CD4-positive, alpha-beta T cell treated with Interleukin-12 subunit alpha and Interleukin-12 subunit beta, for 1 hour (primary cell): Measurements from ENCODE around the gene MCCC1.
"Not testable (repeated sequence)": the region's sequence is repeated elsewhere in the genome, so short reads cannot be mapped to it uniquely, and the experiment has no call there.

Source experiments
- DNase-seq: peaks from one replicate; pipeline ENCODE4 v3.0.0-alpha.2; 2020

The MCCC1 gene

GRCh38 chr3:183101040-183101439 lies 1.7 kb upstream of the MCCC1 start:
- not testable (repeated sequence) for DNase-seq

DNA sequence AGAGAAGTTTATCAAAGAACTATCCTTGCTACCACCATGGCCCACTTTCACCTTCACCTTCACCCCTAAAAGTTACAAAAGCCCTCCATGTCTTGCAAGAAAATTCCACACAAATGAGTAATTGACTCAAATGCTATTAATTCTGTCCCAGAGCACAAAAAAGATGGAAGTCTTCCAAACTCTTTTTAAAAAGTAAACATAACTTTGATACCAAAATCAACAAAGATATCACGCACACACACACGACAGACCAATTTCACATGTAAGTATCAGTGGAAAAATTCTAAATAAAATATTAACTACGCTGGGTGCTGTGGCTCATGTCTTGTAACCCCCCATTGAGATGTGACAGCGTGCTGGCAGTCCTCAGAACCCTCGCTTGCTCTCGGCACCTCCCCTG lies 1.1 kb upstream of the MCCC1 start:
- no peak for DNase-seq

GRCh38 chr3:183099838-183100204 lies 525 bp upstream of the MCCC1 start:
- DNase-seq, result no peak

- no peak for DNase-seq
These were observed 715 bp downstream of the MCCC1 start for GRCh38 chr3:183098536-183099025.

GRCh38 chr3:183094711-183095110 lies 4.6 kb downstream of the MCCC1 start:
- DNase-seq, result no peak

DNA sequence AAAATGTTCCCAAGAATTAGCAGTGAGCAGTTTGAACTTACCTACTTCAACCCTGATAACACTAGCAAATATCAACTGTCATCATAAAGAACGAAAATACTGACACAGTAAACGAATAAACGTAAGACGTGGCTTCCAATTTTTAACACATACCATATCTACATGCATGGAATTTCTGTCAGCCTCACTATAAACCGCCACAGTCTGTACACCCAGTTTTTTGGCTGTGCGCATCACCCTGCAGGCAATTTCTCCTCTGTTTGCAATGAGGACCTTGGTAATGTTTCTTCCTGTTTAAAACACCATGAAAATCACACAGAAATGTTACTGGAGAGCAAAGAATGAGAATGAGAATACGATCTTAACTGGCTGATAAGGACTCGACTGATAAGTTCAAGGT lies 7.0 kb downstream of the MCCC1 start:
- no peak for DNase-seq

DNA sequence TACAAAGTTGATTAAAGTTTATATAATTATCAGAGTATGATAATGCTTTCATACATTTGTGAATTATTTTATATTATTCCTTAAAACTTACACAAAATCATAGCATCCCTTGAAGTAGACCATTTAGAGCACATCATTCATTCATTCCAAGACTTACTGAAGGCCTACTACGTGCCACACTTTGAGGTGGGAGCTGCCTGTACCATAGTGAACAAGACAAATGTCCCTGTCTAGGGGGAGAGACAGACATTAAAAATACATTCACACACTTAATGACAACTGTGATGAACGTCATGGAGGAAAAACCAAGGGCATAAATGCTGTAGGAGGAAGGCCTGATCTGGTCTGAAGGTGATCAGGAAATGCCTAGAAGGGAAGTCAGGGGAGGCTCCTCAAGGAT lies 12.1 kb downstream of the MCCC1 start:
- no peak for DNase-seq

DNA sequence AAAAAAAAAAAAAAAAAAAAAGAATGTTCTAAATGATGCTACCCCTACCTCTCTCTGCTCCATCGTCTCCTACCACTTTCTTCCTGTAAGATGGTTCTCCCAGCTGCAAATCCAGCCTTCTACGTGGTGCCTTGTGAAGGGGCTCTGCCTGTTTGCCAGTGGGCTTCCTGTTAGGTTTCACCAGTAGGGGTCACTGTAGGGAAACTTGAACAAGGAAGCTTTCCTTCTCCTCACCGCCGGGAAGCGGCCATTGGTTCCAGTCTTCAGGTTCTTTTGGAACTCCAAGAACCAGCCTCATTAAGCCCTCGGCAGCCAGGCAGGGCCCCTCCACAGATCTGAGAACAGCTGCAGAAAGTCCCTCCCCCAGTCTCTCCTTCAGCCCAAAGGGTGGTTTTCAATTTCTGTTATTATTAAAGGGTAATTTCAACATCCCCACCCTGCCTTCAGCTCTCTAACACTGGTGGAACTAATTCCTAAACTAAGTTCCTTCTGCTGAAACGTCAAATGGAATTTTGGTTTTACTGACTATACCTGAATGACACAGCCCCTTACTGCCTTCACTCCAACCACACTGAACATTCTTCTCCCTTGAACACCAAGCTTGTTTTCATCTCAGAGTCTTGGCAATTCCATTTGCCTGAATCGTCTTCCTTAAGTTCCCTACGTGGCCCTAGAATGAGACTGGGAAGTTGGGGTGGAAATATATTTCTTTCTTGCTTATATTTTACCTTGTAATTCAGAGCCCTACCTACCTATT lies 13.5 kb downstream of the MCCC1 start:
- DNase-seq, result peak; percentile 34

DNA sequence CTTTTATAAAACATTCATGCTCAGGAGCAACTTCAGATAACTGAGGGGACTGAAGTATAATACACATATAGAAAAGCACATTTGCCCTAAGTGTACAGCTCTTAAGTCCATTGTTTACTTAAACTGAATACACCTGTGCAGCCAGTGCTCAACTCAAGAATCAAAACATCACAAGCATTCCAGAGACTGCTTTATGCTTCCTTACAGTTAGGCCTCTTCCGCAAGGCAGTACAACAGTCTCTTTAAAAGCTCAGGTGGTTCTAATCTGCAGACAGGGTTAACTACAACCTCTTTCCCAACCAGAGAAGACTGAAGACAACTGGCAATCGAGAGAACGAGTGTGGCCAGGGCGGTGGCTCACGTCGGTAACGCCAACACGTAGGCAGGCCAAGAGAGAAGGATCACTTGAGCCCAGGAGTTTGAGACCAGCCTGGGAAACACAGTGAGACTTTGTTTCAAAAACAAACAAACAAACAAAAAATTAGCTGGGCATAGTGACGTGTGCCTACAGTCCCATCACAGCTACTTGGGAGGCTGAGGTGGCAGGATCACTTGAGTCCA lies 16.9 kb downstream of the MCCC1 start:
- DNase-seq, result no peak

DNA sequence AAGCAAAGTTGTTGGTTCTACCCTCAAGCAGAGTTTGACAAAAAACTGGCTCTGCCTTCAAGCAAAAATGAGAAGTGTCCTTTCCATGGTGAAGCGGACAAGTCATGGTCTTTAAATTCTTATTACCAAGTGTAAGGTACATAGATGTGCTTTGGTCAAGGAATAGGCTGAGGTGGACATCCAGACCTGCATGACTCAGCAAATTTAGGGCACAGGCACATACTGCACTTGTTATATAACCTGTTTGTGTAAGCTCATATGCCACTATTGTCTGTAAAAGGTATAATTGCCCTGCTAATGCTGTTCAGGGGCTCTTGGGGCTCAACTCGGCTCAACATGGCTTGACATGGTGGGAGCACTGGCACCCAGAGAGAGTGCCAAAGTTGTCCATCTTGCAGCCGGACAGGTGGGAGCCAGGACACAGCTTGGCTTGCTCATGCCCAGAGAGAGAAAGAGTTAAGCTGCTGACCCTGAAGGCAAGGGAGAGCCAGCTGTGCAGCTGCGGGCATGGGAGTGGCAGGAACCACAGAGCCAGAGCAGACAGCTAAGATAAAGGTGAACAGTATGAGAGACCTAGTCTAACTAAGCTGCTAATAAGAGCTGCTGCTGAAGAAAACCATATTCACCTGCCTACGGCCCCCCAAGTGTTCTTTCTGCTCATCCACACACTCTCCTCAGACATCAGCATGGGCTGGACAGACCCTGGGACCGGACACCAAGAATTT lies 17.7 kb downstream of the MCCC1 start:
- no peak for DNase-seq

GRCh38 chr3:183080628-183081027 lies 18.7 kb downstream of the MCCC1 start:
- DNase-seq, result no peak

DNA sequence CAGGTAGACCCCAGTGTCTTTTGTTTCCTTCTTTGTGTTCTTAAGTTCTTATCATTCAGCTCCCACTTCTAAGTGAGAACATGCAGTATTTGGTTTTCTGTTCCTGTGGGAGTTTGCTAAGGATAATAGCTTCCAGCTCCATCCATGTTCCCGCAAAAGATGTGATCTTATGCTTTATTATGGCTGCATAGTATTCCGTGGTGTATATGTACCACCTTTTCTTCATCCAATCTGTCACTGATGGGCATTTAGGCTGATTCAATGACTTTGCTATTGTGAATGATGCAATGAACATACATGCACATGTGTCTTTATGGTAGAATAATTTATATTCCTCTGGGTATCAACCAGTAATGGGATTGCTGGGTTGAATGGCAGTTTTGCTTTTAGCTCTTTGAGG lies 24.4 kb downstream of the MCCC1 start:
- no peak for DNase-seq

DNA sequence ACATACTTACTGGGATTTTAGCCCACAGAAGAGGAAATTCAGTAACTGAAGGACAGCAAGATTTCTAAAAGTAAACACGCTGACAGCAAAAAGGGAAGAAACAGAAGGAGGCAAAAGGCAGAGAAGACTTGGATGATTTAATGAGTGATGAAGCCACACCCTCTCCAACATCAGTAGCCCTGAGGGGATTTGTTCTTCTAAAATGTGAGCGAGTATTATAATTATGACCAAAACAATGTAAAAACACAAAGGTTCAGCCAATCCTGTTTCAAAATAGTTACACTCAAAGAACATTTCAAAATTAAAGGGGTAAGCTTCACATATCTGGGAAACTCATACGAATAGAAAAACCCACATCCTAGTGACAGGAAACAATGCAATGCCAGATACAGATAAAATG lies 25.0 kb downstream of the MCCC1 start:
- DNase-seq, result no peak

DNA sequence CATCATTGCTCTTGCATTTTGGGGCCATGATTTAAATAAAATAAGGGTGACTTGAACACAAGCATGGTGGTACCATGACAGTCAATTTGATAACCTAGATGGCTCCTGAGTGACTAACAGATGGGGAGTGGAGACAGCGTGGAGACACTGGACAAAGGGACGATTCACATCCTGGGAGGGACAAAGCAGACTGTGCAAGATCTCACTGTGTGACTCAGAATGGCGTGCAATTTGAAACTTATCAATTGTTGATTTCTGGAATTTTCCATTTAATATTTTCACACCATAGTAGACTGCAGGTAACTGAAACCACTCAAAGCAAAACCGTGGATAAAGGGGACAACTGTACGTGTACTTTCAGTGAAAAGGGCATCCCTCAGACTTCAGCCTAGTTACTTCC lies 25.5 kb downstream of the MCCC1 start:
- DNase-seq, result no peak

GRCh38 chr3:183070892-183071291 lies 28.4 kb downstream of the MCCC1 start:
- DNase-seq, result no peak

- no peak for DNase-seq
These were observed 30.2 kb downstream of the MCCC1 start for GRCh38 chr3:183069086-183069485.

GRCh38 chr3:183066891-183067290 lies 32.4 kb downstream of the MCCC1 start:
- not testable (repeated sequence) for DNase-seq

GRCh38 chr3:183064475-183064874 lies 34.8 kb downstream of the MCCC1 start:
- DNase-seq, result no peak

GRCh38 chr3:183061391-183062172 lies 37.7 kb downstream of the MCCC1 start:
- no peak for DNase-seq

DNA sequence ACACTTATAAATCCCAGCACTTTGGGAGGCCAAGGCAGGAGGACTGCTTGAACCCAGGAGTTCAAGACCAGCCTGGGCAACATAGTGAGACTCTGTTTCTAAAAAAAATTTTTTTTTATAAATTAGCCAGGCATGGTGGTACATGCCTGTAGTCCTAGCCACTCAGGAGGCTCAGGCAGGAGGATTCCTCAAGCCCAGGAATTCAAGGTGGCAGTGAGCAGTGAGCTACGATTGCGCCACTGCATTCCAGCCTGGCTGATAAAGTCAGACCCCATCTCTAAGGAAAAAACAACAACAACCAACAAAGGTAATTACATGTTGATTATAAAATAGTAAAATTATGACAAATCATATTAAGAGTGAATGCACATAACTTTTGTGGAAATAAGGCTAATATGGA lies 40.9 kb downstream of the MCCC1 start:
- DNase-seq, result no peak

- no peak for DNase-seq
These were observed 48.6 kb downstream of the MCCC1 start for GRCh38 chr3:183050706-183051105.

DNA sequence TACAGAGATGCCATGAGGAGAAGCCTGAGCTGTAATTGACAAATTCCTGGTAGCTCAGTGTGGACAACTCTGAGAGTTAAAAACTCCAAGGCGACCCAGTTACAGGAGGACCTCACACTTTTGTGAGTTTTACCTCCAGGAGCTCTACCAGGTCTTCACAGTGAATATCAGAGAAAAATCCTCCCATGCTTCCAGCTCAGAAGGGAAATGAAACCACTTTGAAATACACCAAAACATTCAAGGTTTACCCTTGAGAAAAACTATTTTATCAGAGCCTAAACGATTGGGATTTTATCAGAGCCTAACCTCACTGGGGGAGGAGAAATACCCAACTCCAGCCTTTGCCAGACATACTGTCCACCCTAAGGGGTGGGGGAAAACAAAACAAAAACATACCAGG lies 52.4 kb downstream of the MCCC1 start:
- no peak for DNase-seq

- no peak for DNase-seq
These were observed 54.6 kb downstream of the MCCC1 start for GRCh38 chr3:183044547-183045229.
